Measurements from ENCODE around the gene TSPAN3.

TSPAN3 gene

GRCh38 chr15:77070495-77071304 lies at the start of gene TSPAN3:
TSS of gene TSPAN3 (minus strand) at chr15:77071109. CDS start at chr15:77070954, 155 bp downstream.
- peak; percentile 39 to 95 (median 89) for DNase-seq

DNA sequence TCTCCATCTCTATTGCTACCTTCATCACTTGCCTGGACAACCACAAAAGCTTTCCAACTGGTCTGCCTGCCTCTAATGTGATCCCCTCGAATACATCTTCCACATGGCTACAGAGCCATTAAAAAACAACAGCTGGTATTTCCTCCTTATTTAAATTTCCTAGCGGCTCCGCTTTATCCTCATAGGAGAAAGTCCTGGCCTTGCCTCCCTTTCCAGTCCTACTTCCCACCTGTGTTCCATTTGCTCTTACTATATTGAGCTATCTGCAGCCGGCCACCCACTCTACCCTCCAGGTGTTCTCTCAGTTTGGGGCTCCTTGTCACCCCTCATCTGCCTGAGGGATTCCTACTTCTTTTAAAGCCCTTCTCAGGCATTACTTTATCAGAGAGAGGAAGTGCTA lies 49.7 kb upstream of the TSPAN3 start:
- no peak for DNase-seq

- DNase-seq = no peak
These were observed 48.5 kb upstream of the TSPAN3 start for GRCh38 chr15:77119446-77119845.

DNA sequence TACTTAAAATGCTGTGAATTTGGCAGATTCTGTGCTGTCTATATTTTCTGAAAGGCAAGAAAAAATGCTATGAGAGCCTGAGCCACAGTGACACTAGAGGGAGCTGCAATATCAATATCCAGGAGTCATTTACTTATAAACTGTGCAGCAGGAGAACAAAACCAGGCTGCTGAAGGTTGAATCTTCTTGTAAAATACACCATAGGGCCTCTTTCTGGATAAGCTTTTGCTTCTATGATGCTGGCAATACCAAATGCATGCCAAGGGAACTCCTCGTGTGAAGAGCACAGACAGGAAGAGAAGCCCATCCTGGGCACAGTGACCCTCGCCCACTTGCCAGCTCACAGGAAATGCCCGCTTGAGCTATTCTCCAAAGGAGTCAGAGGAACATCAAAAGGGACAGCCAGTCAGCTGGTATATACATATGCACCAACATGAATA lies 48.0 kb upstream of the TSPAN3 start:
- DNase-seq = peak in 24 of 58 donors; percentile 3 to 80 (median 21)

GRCh38 chr15:77115179-77115578 lies 44.3 kb upstream of the TSPAN3 start:
- no peak for DNase-seq

- DNase-seq = no peak
These were observed 42.1 kb upstream of the TSPAN3 start for GRCh38 chr15:77112838-77113504.

DNA sequence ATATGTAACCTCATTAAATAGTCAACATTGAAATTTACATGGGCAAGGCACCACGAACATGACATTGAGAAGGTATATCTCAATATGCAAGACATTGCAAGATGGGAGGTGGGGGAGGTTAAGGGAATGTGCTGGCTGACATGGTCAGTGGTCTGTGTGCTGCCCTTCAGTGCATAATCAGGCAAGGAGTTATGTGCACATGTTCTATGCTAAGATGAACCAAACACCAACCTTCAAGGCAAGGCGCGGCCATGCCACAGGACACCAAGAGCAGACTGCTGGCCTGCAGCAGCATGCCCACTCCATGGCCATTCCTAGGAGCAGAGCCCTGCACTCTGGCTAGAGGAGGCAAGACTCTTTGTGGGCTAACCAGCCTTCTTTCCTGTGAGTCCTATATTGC lies 40.9 kb upstream of the TSPAN3 start:
- no peak for DNase-seq

DNA sequence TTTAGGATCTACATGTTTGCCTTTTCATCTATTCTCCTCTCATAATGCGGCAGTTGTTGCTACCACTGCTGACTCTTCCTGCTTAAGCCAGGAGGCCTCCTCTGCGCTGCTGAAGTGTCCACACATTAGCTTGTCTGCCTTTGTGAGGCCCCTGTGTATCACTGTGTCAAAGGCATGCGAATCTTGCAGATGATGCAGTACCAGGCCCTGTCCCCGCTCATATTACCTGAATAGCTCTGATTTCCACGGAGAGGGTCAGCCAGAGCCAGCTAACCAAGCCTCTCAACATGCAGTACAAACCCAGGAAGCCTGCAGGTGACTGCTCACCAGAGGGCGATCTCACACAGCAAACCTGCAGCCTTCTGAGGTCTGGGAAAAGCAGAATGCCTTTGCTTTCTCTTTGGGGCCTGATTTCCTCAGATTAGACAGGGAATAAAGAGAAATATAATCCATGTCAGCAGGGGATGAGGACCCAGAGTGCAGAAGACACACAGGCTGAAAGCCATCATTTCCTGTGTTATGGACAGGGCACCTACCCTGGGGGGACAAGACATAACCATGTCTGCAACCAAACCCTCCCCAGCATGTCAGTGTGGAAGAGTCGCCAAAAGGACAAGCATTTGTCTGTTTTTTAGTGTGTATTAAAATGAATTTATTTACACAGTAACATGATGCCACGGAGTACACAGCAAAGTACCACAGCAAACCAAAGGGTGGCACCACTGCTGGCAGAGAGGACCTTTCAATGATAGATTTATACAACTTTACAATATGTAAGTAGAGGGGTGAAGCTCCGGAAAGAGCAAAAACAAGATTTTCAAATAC lies 36.8 kb upstream of the TSPAN3 start:
- peak in 35 of 58 donors; percentile 7 to 59 (median 29) for DNase-seq

DNA sequence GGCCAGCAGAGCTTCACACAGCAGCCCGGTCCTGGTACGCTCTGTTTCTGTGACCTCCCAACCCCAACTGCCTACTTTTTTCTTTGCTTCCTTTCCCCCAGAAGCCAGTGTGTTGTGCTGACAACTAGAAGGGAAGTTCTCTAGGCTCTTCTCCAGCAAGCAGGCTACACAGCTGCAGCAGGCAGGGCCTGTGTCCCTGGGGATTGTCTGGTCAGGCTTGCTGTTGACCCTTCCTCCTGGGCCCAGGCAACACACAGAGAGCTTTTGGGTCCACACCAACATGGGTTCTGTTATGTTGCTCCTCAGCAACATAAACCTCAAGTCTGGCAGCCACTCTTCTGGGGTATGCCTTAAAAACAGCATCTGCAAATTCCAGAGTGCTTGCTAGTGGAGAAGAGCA lies 36.2 kb upstream of the TSPAN3 start:
- DNase-seq = peak in 2 of 58 donors; percentile 18 to 32

GRCh38 chr15:77104155-77104554 lies 33.2 kb upstream of the TSPAN3 start:
- no peak for DNase-seq

GRCh38 chr15:77099741-77100463 lies 29.0 kb upstream of the TSPAN3 start:
- DNase-seq = no peak

- no peak for DNase-seq
These were observed 27.7 kb upstream of the TSPAN3 start for GRCh38 chr15:77098572-77098971.

DNA sequence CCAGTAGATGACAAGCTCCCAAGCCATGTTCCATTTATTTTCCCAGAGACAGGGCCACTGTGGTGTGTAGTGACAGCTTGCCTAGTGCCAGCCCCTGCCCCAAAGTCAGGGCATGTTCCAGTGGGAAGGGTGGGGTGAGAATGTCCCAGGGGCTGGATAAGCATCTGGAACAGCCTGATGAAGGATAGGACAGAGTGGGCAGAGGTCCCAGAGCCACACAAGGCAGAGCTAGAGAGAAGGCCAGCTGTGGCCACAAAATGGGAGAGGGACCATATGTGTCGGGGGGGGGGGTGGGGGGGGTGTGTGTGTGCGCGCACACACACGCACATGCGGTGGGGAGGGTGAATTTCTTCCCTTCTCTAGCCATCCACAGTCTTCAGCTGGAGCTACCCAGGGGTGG lies 27.0 kb upstream of the TSPAN3 start:
- no peak for DNase-seq

- DNase-seq = no peak
These were observed 26.4 kb upstream of the TSPAN3 start for GRCh38 chr15:77097248-77097721.

GRCh38 chr15:77096541-77096940 lies 25.6 kb upstream of the TSPAN3 start:
- DNase-seq = no peak

GRCh38 chr15:77096138-77096537 lies 25.2 kb upstream of the TSPAN3 start:
- no peak for DNase-seq

DNA sequence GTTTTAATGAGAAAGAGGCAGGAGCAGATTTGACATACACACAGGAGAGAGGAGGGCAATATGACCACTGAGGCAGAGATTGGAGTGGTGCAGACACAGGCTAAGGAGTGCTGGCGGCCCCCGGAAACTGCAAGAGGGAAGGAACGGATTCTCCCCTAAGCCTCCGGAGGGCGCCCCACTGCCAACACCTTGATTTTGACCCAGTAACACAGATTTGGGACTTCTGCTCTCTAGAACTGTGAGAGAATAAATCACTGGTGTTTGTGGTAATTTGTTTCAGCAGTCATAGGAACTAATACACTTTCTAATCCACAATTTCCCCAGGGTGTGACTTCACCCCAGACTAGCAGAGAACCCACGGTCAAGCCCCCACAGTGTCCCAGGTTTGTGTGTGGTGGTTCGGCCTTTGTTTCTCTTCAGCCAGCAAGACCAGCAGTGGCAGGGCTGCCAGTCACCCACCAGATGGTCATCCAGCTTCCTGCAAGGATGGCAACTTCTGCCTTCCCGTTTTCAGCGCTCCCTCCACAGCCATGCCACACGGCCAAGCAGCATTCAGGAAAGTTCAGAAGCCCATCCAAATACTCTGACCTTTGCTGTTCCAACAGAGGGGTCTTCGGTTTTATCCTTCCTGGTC lies 23.6 kb upstream of the TSPAN3 start:
- no peak for DNase-seq

GRCh38 chr15:77093436-77093835 lies 22.5 kb upstream of the TSPAN3 start:
- no peak for DNase-seq

GRCh38 chr15:77091097-77091496 lies 20.2 kb upstream of the TSPAN3 start:
- no peak for DNase-seq

GRCh38 chr15:77087213-77087612 lies 16.3 kb upstream of the TSPAN3 start:
- DNase-seq = no peak
